CD14-positive monocyte (primary cell): ENCODE results near the gene ZNF592. TPM values are rescaled to one million over a fixed set of nuclear protein-coding genes. Genes with fewer than 3 reads are reported as not detected.

Experiments used
- DNase-seq, 3 donors: peaks; one replicate each; pipeline ENCODE4 v3.0.0-alpha.2; 2011 to 2022
- H2AFZ ChIP-seq: 2 replicates; pipeline ENCODE4 v1.6.0; 2012; ENCODE audit warnings: mild to moderate bottlenecking, low read depth, low read length, inconsistent platforms; ENCODE audit not compliant: insufficient read depth, poor library complexity, severe bottlenecking
- H3K27ac ChIP-seq, 2 donors: 1 replicate in 1 of 2; 2 replicates in 1 of 2; pipeline ENCODE4 v1.5.1; 2012 to 2013; ENCODE audit warnings: low read length in 2 of 2, control low read depth in 1 of 2, inconsistent platforms in 1 of 2, low read depth in 1 of 2, mild to moderate bottlenecking in 1 of 2
- H3K27me3 ChIP-seq, 2 donors: one replicate each; pipeline versions ENCODE4 v1.6.0 to v1.6.1; 2011 to 2013; ENCODE audit warnings: low read length in 2 of 2; ENCODE audit not compliant: control insufficient read depth in 2 of 2, insufficient read depth in 2 of 2
- H3K36me3 ChIP-seq, 2 donors: replicated peaks in 1 of 2; 1 replicate in 1 of 2; 2 replicates in 1 of 2; pipeline versions ENCODE4 v1.5.1 to v1.6.1; 2012 to 2013; ENCODE audit warnings: low read length in 2 of 2, control low read depth in 1 of 2, inconsistent platforms in 1 of 2, mild to moderate bottlenecking in 1 of 2; ENCODE audit not compliant: insufficient read depth in 2 of 2, control insufficient read depth in 1 of 2
- H3K4me1 ChIP-seq, 2 donors: 1 replicate in 1 of 2; 2 replicates in 1 of 2; pipeline versions ENCODE4 v1.5.1 to v1.6.1; 2012 to 2013; ENCODE audit warnings: low read length in 2 of 2, control low read depth in 1 of 2, inconsistent platforms in 1 of 2, mild to moderate bottlenecking in 1 of 2, moderate library complexity in 1 of 2; ENCODE audit not compliant: insufficient read depth in 2 of 2, control insufficient read depth in 1 of 2
- H3K4me2 ChIP-seq: replicated peaks from 2 replicates; pipeline ENCODE3; 2012; ENCODE audit warnings: low read length, moderate library complexity, mild to moderate bottlenecking; ENCODE audit not compliant: poor library complexity, severe bottlenecking; ENCODE audit errors: extremely low read depth
- H3K4me3 ChIP-seq, 3 experiments: fragments of 200-600 bp in 1 of 3; sonication (generic) in 1 of 3; replicated peaks in 1 of 3; 1 replicate in 2 of 3; 2 replicates in 1 of 3; pipeline ENCODE4 v1.5.1; 2011 to 2013; ENCODE audit warnings: low read length in 3 of 3, mild to moderate bottlenecking in 3 of 3, control low read depth in 2 of 3, low read depth in 2 of 3, inconsistent platforms in 1 of 3, moderate library complexity in 1 of 3
- H3K79me2 ChIP-seq: 2 replicates; pipeline ENCODE4 v1.6.0; 2012; ENCODE audit warnings: mild to moderate bottlenecking, control low read depth, inconsistent platforms, low read length, moderate library complexity; ENCODE audit not compliant: insufficient read depth
- H3K9ac ChIP-seq: 2 replicates; pipeline ENCODE4 v1.6.0; 2017; ENCODE audit warnings: low read length, mild to moderate bottlenecking; ENCODE audit not compliant: insufficient read depth, poor library complexity, severe bottlenecking
- H3K9me3 ChIP-seq, 2 donors: replicated peaks in 1 of 2; 1 replicate in 1 of 2; 2 replicates in 1 of 2; pipeline versions ENCODE4 v1.5.1 to v1.6.1; 2012 to 2013; ENCODE audit warnings: low read length in 2 of 2, control low read depth in 1 of 2; ENCODE audit not compliant: control insufficient read depth in 1 of 2, insufficient read depth in 1 of 2
- H4K20me1 ChIP-seq: 2 replicates; pipeline ENCODE4 v1.6.0; 2012; ENCODE audit warnings: mild to moderate bottlenecking, low read length, control low read depth, moderate library complexity; ENCODE audit not compliant: insufficient read depth
- H3K27ac Mint-ChIP-seq, 7 donors: one replicate each; pipeline ENCODE4 v1.8.0; 2020; ENCODE audit warnings: mild to moderate bottlenecking in 7 of 7, mixed read lengths in 7 of 7, moderate library complexity in 6 of 7, inconsistent platforms in 2 of 7
- H3K27me3 Mint-ChIP-seq, 3 donors: one replicate each; pipeline ENCODE4 v1.8.0; 2021 to 2022; ENCODE audit warnings: low read depth in 3 of 3, mild to moderate bottlenecking in 3 of 3, mixed read lengths in 3 of 3, moderate library complexity in 3 of 3, inconsistent platforms in 1 of 3
- H3K36me3 Mint-ChIP-seq, 2 donors: one replicate each; pipeline ENCODE4 v1.8.0; 2020; ENCODE audit warnings: mixed read lengths in 2 of 2, inconsistent platforms in 1 of 2, mild to moderate bottlenecking in 1 of 2
- H3K4me1 Mint-ChIP-seq: one replicate; pipeline ENCODE4 v1.8.0; 2020; ENCODE audit warnings: mild to moderate bottlenecking, mixed read lengths
- H3K4me3 Mint-ChIP-seq, 2 donors: one replicate each; pipeline ENCODE4 v1.8.0; 2020; ENCODE audit warnings: mild to moderate bottlenecking in 2 of 2, mixed read lengths in 2 of 2, moderate library complexity in 1 of 2
- H3K9me3 Mint-ChIP-seq, 7 donors: one replicate each; pipeline ENCODE4 v1.8.0; 2020 to 2022; ENCODE audit warnings: mixed read lengths in 7 of 7, mild to moderate bottlenecking in 6 of 7, moderate library complexity in 6 of 7, inconsistent platforms in 2 of 7
- WGBS: methylation state at CpG from one replicate; pipeline ENCODE4 v1.1.5; 2013; ENCODE audit warnings: missing lambda C conversion rate; ENCODE audit not compliant: insufficient coverage; 5-methylcytosine and 5-hydroxymethylcytosine counted together
- intact Hi-C, 2 donors: fragments of 100-400 bp; cut with micrococcal nuclease; formaldehyde crosslinking; loops; one replicate each; pipeline versions ENCODE4 v1.15.0 to v1.15.1; 2023
- polyA plus RNA-seq, 3 donors: library from polyadenylated mRNA; depleted of rRNA in 1 of 3; unstranded in 2 of 3; stranded (reverse) in 1 of 3; fragments of 300-500 nt in 2 of 3; fragments of >200 nt in 1 of 3; fragmentation: Illumina TruSeq in 2 of 3; gene quantifications; 1 replicate in 2 of 3; 2 replicates in 1 of 3; pipeline ENCODE4 v1.2.3, GENCODE V29; 2012 to 2021
- TF ChIP-seq, protein P1 (sequence below): fragments of 200-600 bp; IDR thresholded peaks from one replicate; pipeline ENCODE4 v1.8.0; 2022; ENCODE audit warnings: antibody characterized with exemption, mild to moderate bottlenecking

The ZNF592 gene
- polyA plus RNA-seq, 3 donors = 2.8 to 43.6 (median 5.0) TPM

DNA sequence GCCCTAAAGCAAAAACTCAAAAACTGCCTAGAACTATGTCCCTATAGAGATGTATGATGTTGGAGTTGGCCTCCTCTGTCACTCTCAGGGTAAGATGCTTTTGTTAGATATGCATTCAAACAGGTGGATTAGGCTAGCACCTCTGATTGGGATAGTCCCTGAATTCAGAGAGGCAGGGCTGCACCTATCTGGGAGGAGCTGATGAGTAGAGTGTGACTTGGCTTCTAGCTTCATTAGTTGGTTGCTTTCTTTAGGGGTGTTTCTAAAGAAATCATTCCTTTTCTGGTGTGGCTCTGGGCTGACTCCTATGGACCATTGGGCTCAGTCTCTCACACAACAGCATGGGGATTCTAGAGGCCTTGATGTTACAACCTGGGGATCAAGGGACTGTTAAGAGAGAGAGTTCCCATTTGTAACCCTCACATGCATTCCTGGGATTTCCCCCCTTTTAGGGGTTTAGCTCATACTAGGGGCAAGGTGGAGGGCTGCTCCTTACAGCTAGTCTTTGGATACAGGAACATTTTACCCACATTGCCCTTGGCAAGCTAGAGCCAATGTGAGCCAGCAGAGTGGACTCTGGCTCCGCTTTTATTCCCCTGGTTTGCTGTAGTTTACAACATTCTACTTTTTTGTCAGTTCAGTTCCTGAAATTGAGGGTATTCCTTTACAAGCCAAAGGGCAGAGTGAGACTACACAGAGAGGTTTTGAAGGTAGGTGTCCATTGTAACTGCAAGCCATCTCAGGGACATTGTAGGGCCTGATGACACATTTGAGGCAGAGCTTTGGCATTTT is 7.5 kb downstream of the ZNF592 start:
- Histone ChIP-seq H3K79me2 (peaks cover 100% of the 10 kb centered on the region), H3K9ac (no peak overlapping the region), H3K9me3 (no peaks in the 10 kb centered on the region), H3K4me3 (no peak overlapping the region), H3K4me2 (no peak overlapping the region), H3K27me3 (no peaks in the 10 kb centered on the region), H2AFZ (no peak overlapping the region), H3K4me1 (peaks cover 24 to 30% of the 10 kb centered on the region in 2 donors), H4K20me1 (peaks cover 100% of the 10 kb centered on the region), H3K27ac (peak overlapping the region in 1 of 2 donors; percentile 75), H3K36me3 (peaks cover 0 to 7% of the 10 kb centered on the region in 2 donors)
- intact Hi-C loops = no loop called here
- no CpG with 5 or more reads among the region's 1 CpG for WGBS
- no peak for DNase-seq
- TF ChIP-seq, protein P1, sequence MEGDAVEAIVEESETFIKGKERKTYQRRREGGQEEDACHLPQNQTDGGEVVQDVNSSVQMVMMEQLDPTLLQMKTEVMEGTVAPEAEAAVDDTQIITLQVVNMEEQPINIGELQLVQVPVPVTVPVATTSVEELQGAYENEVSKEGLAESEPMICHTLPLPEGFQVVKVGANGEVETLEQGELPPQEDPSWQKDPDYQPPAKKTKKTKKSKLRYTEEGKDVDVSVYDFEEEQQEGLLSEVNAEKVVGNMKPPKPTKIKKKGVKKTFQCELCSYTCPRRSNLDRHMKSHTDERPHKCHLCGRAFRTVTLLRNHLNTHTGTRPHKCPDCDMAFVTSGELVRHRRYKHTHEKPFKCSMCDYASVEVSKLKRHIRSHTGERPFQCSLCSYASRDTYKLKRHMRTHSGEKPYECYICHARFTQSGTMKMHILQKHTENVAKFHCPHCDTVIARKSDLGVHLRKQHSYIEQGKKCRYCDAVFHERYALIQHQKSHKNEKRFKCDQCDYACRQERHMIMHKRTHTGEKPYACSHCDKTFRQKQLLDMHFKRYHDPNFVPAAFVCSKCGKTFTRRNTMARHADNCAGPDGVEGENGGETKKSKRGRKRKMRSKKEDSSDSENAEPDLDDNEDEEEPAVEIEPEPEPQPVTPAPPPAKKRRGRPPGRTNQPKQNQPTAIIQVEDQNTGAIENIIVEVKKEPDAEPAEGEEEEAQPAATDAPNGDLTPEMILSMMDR = no peak
- Mint-ChIP-seq H3K4me3 (no peak overlapping the region), H3K27me3 (no peaks in the 10 kb centered on the region), H3K36me3 (peaks cover 10 to 30% of the 10 kb centered on the region in 2 donors), H3K9me3 (no peaks in the 10 kb centered on the region), H3K4me1 (peaks cover 38% of the 10 kb centered on the region), H3K27ac (peak overlapping the region; percentile 63 to 85 (median 70))

DNA sequence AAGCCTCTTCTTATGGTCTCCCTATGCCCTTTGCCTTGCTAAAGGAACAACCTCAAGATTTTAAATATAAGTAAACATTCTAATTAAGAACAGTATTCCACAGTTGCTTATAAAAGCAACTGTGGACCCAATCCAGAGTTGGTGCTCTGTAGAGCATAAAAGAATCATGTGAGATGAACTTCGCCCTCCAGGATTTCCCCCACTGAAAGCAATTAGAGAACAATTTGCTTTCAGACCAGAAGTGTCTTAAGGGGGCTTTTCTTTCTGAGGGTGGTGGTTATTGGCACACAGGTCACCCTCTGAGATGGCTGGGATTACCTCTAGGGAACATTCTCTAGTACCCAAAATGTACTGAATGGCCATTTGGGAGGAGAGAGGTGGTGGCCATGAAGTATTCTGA is 10.6 kb downstream of the ZNF592 start:
- Histone ChIP-seq H3K27me3 (no peaks in the 10 kb centered on the region), H3K4me1 (peaks cover 19 to 25% of the 10 kb centered on the region in 2 donors), H3K4me2 (no peak overlapping the region), H4K20me1 (peaks cover 100% of the 10 kb centered on the region), H3K4me3 (no peak overlapping the region), H3K9me3 (no peaks in the 10 kb centered on the region), H3K36me3 (peaks cover 0 to 2% of the 10 kb centered on the region in 2 donors), H3K27ac (peak overlapping the region in 1 of 2 donors; percentile 48), H2AFZ (no peak overlapping the region), H3K9ac (no peak overlapping the region), H3K79me2 (peaks cover 100% of the 10 kb centered on the region)
- no CpG with 5 or more reads among the region's 1 CpG for WGBS
- Mint-ChIP-seq H3K4me3 (no peak overlapping the region), H3K9me3 (no peaks in the 10 kb centered on the region), H3K36me3 (peaks cover 3 to 23% of the 10 kb centered on the region in 2 donors), H3K27me3 (no peaks in the 10 kb centered on the region), H3K4me1 (peaks cover 21% of the 10 kb centered on the region), H3K27ac (peak overlapping the region in 3 of 7 donors; percentile 26 to 70 (median 65))
- TF ChIP-seq, protein P1 = no peak
- intact Hi-C loops = no loop called here
- DNase-seq = no peak
